Stimulated activated CD8-positive, alpha-beta memory T cell treated with anti-CD3 and anti-CD28 coated beads, Interleukin-2, amount 100 ng/mL, for 1 hour (primary cell): Measurements from ENCODE around the gene PHC2.
A peak's percentile ranks its signal among the peaks of the same experiment; 100 is the strongest.

Experiments used
- DNase-seq, 2 donors: peaks; one replicate each; pipeline ENCODE4 v3.0.0-alpha.2; 2020; ENCODE audit warnings: low read depth in 2 of 2

The PHC2 gene

GRCh38 chr1:33430692-33431593 is at the start of gene PHC2:
Gene PHC2 (minus strand): TSS chr1:33431095. CDS start chr1:33375539, 55,556 bp downstream.
- DNase-seq, result peak; percentile 76 to 80

DNA sequence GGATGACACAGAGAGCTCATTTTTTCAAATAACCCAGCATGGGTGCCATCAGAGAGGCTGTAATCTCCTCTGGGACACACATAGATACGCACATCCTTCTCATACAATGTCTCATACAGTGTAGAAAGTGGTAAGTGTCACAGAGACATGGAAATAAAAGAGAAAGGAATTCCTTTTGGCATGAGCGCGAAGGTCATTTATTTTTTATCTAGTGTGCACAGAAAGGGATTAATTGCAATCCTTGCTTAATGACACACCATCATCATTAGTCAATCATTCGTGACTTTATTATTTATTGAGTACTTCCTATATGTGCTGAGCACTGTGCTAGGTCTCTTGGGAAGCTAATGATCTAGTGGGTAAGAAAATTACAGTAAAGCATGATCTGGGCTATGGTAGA is 46.6 kb upstream of the PHC2 start:
- DNase-seq, result no peak

GRCh38 chr1:33473900-33474299 is 43.0 kb upstream of the PHC2 start:
- DNase-seq, result no peak

- DNase-seq, result peak; percentile 68 to 73
Observed at GRCh38 chr1:33472269-33472980, 41.5 kb upstream of the PHC2 start, which contains the start of gene ZSCAN20. Gene ZSCAN20 (plus strand): TSS chr1:33472645. CDS start chr1:33479289, 6,644 bp downstream.

GRCh38 chr1:33471416-33471815 is 40.5 kb upstream of the PHC2 start:
- no peak for DNase-seq

GRCh38 chr1:33470495-33471012 is 39.7 kb upstream of the PHC2 start:
- DNase-seq, result peak; percentile 8 to 26

- no peak for DNase-seq
Observed at GRCh38 chr1:33469691-33470090, 38.8 kb upstream of the PHC2 start.

GRCh38 chr1:33468967-33469366 is 38.1 kb upstream of the PHC2 start:
- no peak for DNase-seq

- no peak for DNase-seq
Observed at GRCh38 chr1:33468531-33468930, 37.6 kb upstream of the PHC2 start.

DNA sequence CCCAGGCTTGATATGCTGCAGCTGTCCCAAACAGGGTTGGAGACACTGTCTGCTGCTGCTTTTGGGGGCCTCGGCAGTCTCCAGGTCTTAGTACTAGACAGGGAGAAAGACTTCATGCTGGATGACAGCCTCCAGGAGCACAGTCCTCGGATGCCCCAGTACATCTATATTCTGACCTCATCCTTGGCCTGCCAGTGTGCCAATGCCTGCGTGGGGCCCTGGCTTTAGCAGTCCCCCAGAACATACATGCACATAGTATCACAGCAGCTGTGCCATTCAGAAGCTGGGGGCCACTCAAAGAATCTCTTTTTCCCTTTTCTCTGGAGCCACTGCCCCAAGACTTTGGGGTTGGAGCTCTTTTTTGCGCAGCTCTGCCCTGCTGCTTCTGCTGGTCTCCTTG is 37.1 kb upstream of the PHC2 start:
- DNase-seq, result no peak

GRCh38 chr1:33466159-33466558 is 35.3 kb upstream of the PHC2 start:
- no peak for DNase-seq

GRCh38 chr1:33465316-33465715 is 34.4 kb upstream of the PHC2 start:
- DNase-seq, result no peak

GRCh38 chr1:33464552-33464951 is 33.7 kb upstream of the PHC2 start:
- no peak for DNase-seq

GRCh38 chr1:33462405-33463164 is 31.7 kb upstream of the PHC2 start:
- no peak for DNase-seq

DNA sequence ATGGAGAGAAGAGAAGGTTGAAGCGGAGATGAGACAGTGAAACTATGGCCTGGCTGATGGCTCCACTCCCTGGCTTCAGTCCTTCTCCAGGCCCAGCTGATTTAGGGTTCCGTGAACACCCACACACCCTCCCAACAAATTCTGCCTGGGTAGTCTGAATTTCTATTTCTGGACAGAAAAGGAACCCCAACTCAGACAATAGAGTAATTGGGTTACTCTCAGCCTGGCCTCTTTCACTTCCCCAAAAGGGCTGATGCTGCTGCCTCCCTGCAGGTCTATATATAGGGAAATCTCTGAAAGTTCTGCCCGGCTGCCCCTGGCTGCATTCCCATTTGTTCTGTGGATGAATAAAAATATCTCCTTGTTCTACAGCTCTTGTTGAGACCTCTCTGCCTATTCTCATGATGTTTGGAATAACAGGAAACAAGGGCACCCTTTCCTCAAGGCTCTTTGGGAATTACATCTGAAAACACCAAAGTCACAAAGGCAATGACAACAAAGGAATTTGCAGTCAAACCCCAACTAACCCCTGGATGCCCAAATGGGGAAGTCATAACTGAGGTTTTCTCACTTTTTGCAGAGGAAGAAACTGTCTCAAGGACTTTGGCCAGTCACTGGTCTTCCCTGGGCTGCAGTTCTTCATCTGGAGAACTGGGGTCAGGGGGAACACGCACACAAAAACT is 30.2 kb upstream of the PHC2 start:
- no peak for DNase-seq

DNA sequence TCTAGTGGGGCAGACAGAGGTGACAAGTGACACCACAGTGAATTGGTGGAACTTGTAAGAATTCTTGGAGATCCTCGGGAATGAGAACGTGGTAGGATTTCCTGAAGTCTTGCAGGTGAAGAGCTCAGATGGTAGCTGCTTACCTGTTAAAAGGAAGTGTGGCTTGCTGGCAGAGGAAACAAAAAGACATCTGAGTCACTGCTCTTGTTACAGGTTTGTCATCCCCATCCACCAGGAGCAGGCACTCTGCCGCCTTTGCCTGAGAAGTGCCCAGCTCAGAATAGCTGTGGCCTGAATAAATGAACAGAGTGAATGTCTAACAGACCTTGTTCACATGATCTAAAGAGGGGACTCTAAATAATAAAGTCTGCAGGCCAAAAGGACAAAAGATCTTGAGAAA is 29.2 kb upstream of the PHC2 start:
- no peak for DNase-seq

DNA sequence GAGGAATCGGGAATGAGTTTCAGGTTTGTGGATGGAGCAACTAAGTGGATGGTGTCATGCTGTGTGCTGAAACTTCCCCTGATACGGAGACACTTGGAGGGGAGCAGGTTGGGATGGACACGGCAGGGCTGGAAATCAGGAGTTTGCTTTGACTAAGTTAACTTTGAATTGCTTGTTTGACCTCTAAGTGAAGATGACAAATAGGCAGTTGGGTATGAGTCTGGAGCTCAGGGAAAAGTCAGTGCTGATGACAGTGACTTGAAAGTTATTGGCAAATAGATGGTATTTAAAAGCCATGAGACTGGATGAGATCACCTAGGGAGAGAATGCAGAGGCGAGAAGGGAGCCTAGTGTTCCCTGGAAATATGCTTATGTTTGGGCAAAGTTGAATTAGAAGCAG is 28.8 kb upstream of the PHC2 start:
- no peak for DNase-seq

- DNase-seq, result no peak
Observed at GRCh38 chr1:33456502-33456886, 25.6 kb upstream of the PHC2 start.

DNA sequence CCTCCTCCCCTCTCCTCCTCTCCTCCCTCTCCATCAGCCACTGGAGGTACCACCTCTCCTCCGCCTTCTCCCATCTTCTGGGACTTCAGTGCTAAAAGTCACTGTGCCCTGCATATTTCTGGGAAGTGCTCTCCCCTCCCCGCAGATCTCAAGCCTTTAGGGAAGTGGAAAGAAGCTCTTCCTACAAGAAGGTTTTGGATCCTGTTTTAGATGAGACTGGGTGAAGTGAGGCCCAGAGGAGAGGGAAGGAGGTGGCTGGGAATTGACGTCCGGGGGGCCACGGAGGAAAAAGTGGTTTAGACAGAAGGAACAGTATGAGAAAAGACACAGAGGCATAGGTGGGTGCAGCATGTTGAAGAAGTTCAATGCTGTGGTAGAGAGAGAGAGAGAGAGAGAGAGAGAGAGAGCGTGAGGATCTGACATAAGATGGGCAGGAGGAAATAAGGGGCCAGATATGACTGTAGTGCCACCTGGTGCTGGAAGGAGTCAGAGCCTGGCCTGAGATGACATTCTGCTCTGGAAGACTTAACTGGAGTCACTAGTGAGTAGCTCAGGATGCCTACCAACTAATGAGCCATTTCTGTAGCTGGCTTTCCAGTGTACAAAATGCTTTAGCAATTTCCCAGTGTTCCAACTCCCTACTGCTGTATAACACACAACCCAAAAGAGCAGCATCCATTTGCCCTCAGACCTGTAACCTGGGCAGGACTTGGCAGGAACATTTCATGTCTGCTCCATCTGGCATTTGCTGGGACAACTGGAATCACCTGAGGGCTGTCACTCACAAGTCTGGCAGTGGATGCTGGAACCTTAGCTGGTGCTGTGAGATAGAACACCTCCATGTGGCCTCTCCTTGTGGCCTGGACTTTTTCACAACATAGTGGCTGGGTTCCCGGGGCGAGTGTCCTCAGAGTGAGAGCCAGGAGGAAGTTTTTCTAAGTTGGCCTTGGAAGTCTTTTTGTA is 24.9 kb upstream of the PHC2 start:
- DNase-seq, result no peak

DNA sequence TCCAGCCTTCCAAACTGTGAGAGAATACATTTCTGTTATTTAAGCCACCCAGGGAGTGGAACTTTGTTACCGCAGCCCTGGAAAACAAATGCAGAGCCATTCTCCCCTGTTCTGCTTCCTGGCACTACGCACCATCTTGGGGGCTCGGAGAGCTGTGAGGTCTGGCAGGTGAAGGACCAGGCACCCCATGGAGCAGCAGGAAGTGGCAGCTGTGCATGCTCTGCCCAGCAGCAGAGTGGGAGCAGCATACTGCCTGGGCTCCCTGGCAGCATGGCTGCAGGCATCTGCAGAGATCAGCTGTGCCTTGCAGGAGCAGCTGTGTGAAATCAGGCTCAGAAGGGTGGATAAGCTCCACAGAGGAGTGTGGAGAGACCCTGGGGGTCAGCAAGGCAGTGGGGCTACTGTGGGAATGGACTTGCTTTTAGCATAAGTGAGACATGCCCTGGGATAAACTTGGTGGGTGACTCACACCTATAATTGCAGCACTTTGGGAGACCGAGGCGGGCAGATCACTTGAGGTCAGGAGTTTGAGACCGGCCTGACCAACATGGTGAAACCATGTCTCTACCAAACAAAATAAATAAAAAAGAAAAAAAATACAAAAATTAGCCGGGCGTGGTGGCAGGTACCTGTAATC is 23.9 kb upstream of the PHC2 start:
- DNase-seq, result no peak
